Right atrium auricular region (tissue), 2 donors: ENCODE data around the gene COL4A6. TPM values are rescaled to one million over a fixed set of nuclear protein-coding genes. Genes with fewer than 3 reads are reported as not detected.
A peak's percentile ranks its signal among the peaks of the same experiment; 100 is the strongest.

Experiments
- DNase-seq: peaks from one replicate; pipeline ENCODE4 v3.0.0-alpha.2; 2019; ENCODE audit warnings: low spot score
- H3K27ac ChIP-seq, 2 donors: fragments of 200-600 bp; sonication (generic); 1 replicate in 1 of 2; 2 replicates in 1 of 2; pipeline ENCODE4 v1.5.1; 2016 to 2019
- H3K27me3 ChIP-seq, 2 donors: fragments of 200-600 bp; sonication (generic); one replicate each; pipeline versions ENCODE4 v1.5.1 to v1.6.0; 2017 to 2019
- H3K36me3 ChIP-seq: fragments of 200-600 bp; sonication (generic); one replicate; pipeline ENCODE4 v1.5.1; 2016
- H3K4me1 ChIP-seq, 2 donors: fragments of 200-600 bp; sonication (generic); one replicate each; pipeline versions ENCODE4 v1.5.1 to v1.6.0; 2017 to 2019
- H3K4me3 ChIP-seq, 2 donors: fragments of 200-600 bp; sonication (generic); 1 replicate in 1 of 2; 2 replicates in 1 of 2; pipeline ENCODE4 v1.5.1; 2017 to 2019; ENCODE audit warnings: mild to moderate bottlenecking in 1 of 2, moderate library complexity in 1 of 2
- H3K9me3 ChIP-seq, 2 donors: fragments of 200-600 bp; sonication (generic); one replicate each; pipeline ENCODE4 v1.5.1; 2019
- CTCF ChIP-seq, 2 donors: fragments of 200-600 bp; sonication (generic); IDR thresholded peaks; one replicate each; pipeline ENCODE4 v1.5.1; 2019; ENCODE audit warnings: antibody characterized with exemption in 2 of 2
- total RNA-seq, 2 donors: library from RNA; depleted of rRNA; stranded (reverse); fragments of >200 nt; gene quantifications; one replicate each; pipeline ENCODE4 v1.1.0, GENCODE V29; 2016

The COL4A6 gene
- total RNA-seq, 2 donors from 2014 or later: 4.6 to 17.7 TPM

GRCh38 chrX:108209006-108209554 lies 229.1 kb downstream of the COL4A6 start:
- H3K27ac ChIP-seq: no peak overlapping the region
- H3K9me3 ChIP-seq: no peaks in the 10 kb centered on the region
- no peak for TF ChIP-seq CTCF (IDR thresholded peaks at IDR 0.05)

GRCh38 chrX:108203540-108203939 lies 234.7 kb downstream of the COL4A6 start:
- Histone ChIP-seq H3K27me3 (no peaks in the 10 kb centered on the region), H3K4me3 (no peak overlapping the region), H3K4me1 (no peaks in the 10 kb centered on the region), H3K27ac (no peak overlapping the region), H3K36me3 (no peaks in the 10 kb centered on the region), H3K9me3 (no peaks in the 10 kb centered on the region)
- no peak for TF ChIP-seq CTCF (IDR thresholded peaks at IDR 0.05)
- DNase-seq: no peak

More at GRCh38 chrX:108209006-108209554, 229.1 kb downstream of the COL4A6 start:
- Histone ChIP-seq H3K27me3 (no peaks in the 10 kb centered on the region), H3K36me3 (no peaks in the 10 kb centered on the region), H3K4me3 (no peak overlapping the region), H3K4me1 (no peaks in the 10 kb centered on the region)
- DNase-seq: no peak

DNA sequence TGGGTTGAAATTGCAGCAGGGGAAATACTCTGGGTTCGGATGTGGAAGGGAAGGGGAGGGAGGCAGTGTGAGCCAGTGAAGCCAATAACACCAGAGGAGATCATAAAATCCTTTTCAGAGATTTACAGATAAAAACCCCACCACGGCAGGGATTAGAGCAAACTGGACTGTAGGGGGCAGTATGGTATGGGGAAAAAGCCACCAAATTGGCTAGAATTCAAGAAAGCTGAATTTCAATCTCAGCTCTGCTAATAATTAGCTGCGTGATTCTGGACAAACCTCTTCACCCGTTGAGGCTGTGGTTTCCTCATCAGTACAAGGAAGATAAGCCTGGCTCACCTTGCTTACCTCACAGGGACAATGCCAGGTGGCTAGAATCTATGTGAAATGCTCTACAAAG lies 238.5 kb downstream of the COL4A6 start:
- no peak overlapping the region for H3K27ac ChIP-seq
- H3K4me1 ChIP-seq: no peaks in the 10 kb centered on the region
- DNase-seq: no peak
- TF ChIP-seq CTCF (IDR thresholded peaks at IDR 0.05): peak; percentile 42 to 62
- H3K9me3 ChIP-seq: no peaks in the 10 kb centered on the region
- no peak overlapping the region for H3K4me3 ChIP-seq
- H3K27me3 ChIP-seq: no peaks in the 10 kb centered on the region
- H3K36me3 ChIP-seq: no peaks in the 10 kb centered on the region

GRCh38 chrX:108199041-108199440 lies 239.2 kb downstream of the COL4A6 start:
- H3K4me1 ChIP-seq: no peaks in the 10 kb centered on the region
- no peak for TF ChIP-seq CTCF (IDR thresholded peaks at IDR 0.05)
- no peak overlapping the region for H3K27ac ChIP-seq
- H3K9me3 ChIP-seq: no peaks in the 10 kb centered on the region
- DNase-seq: no peak
- no peak overlapping the region for H3K4me3 ChIP-seq
- H3K27me3 ChIP-seq: no peaks in the 10 kb centered on the region
- no peaks in the 10 kb centered on the region for H3K36me3 ChIP-seq

GRCh38 chrX:108198420-108198819 lies 239.8 kb downstream of the COL4A6 start:
- DNase-seq: no peak
- H3K27ac ChIP-seq: no peak overlapping the region

More at GRCh38 chrX:108198420-108198819, 239.8 kb downstream of the COL4A6 start:
- no peaks in the 10 kb centered on the region for H3K27me3 ChIP-seq
- no peak overlapping the region for H3K4me3 ChIP-seq
- TF ChIP-seq CTCF (IDR thresholded peaks at IDR 0.05): no peak
- no peaks in the 10 kb centered on the region for H3K36me3 ChIP-seq
- H3K9me3 ChIP-seq: no peaks in the 10 kb centered on the region
- H3K4me1 ChIP-seq: no peaks in the 10 kb centered on the region
